ENCODE results near the gene CCT6B.

Gene CCT6B

GRCh38 chr17:34961093-34961911 lies at the start of gene CCT6B, which contains the start of gene ZNF830:
Gene CCT6B (minus strand): TSS chr17:34961460. CDS start chr17:34961393, 67 bp downstream.
Gene ZNF830 (plus strand): TSS chr17:34961540. CDS start chr17:34961567, 27 bp downstream.
- TF ChIP-seq CTCF (IDR thresholded peaks at IDR 0.05; ENCODE audit: extremely low read depth, insufficient read depth, missing control alignments): no peak
- in situ Hi-C loops (cut with MboI; ENCODE audit: low pct_unique_long_range_greater_than_20kb, low sequenced_read_pairs, unreplicated experiment): no loop called here
- peak; percentile 91 for DNase-seq (ENCODE audit: low spot score)

- DNase-seq (ENCODE audit: low spot score): no peak
- in situ Hi-C loops (cut with MboI; ENCODE audit: low pct_unique_long_range_greater_than_20kb, low sequenced_read_pairs, unreplicated experiment): no loop called here
Measured at GRCh38 chr17:35010093-35010492, 48.8 kb upstream of the CCT6B start.

GRCh38 chr17:35006961-35007360 lies 45.7 kb upstream of the CCT6B start:
- no peak for DNase-seq (ENCODE audit: low spot score)
- in situ Hi-C loops (cut with MboI; ENCODE audit: low pct_unique_long_range_greater_than_20kb, low sequenced_read_pairs, unreplicated experiment): no loop called here
- no peak for TF ChIP-seq CTCF (IDR thresholded peaks at IDR 0.05; ENCODE audit: extremely low read depth, insufficient read depth, missing control alignments)

More at GRCh38 chr17:35010093-35010492, 48.8 kb upstream of the CCT6B start:
- TF ChIP-seq CTCF (IDR thresholded peaks at IDR 0.05; ENCODE audit: extremely low read depth, insufficient read depth, missing control alignments): no peak

GRCh38 chr17:35006345-35006744 lies 45.1 kb upstream of the CCT6B start:
- TF ChIP-seq CTCF (IDR thresholded peaks at IDR 0.05; ENCODE audit: extremely low read depth, insufficient read depth, missing control alignments): no peak
- in situ Hi-C loops (cut with MboI; ENCODE audit: low pct_unique_long_range_greater_than_20kb, low sequenced_read_pairs, unreplicated experiment): no loop called here

GRCh38 chr17:35003778-35004177 lies 42.5 kb upstream of the CCT6B start:
- DNase-seq (ENCODE audit: low spot score): no peak
- in situ Hi-C loops (cut with MboI; ENCODE audit: low pct_unique_long_range_greater_than_20kb, low sequenced_read_pairs, unreplicated experiment): no loop called here
- TF ChIP-seq CTCF (IDR thresholded peaks at IDR 0.05; ENCODE audit: extremely low read depth, insufficient read depth, missing control alignments): no peak

More at GRCh38 chr17:35006345-35006744, 45.1 kb upstream of the CCT6B start:
- DNase-seq (ENCODE audit: low spot score): no peak

GRCh38 chr17:35002876-35003551 lies 41.8 kb upstream of the CCT6B start:
- no peak for DNase-seq (ENCODE audit: low spot score)
- no peak for TF ChIP-seq CTCF (IDR thresholded peaks at IDR 0.05; ENCODE audit: extremely low read depth, insufficient read depth, missing control alignments)
- in situ Hi-C loops (cut with MboI; ENCODE audit: low pct_unique_long_range_greater_than_20kb, low sequenced_read_pairs, unreplicated experiment): no loop called here

Measured in GM13977 (cell line).